Brain microvascular endothelial cell (primary cell): ENCODE measurements around the gene AIF1L.
"Not testable (repeated sequence)": the region's sequence is repeated elsewhere in the genome, so short reads cannot be mapped to it uniquely, and the experiment has no call there.

ENCODE experiments used
- DNase-seq: peaks from one replicate; pipeline ENCODE4 v3.0.0-alpha.2; 2020
- H3K27ac ChIP-seq: fragments of 250-450 bp; sonication (Bioruptor Pico); 2 replicates; pipeline ENCODE4 v1.5.1; 2020; ENCODE audit warnings: mild to moderate bottlenecking, moderate library complexity
- H3K27me3 ChIP-seq: fragments of 250-450 bp; sonication (Bioruptor Pico); replicated peaks from 2 replicates; pipeline ENCODE4 v1.5.1; 2020; ENCODE audit warnings: mild to moderate bottlenecking
- H3K36me3 ChIP-seq: fragments of 250-450 bp; sonication (Bioruptor Pico); replicated peaks from 2 replicates; pipeline ENCODE4 v1.5.1; 2020; ENCODE audit warnings: mild to moderate bottlenecking
- H3K4me3 ChIP-seq: 2 replicates; pipeline ENCODE4 v1.5.1; 2011; ENCODE audit warnings: low read depth, mild to moderate bottlenecking, control low read depth, low read length, moderate library complexity
- CTCF ChIP-seq: IDR thresholded peaks from 2 replicates; pipeline ENCODE4 v1.5.1; 2011; ENCODE audit warnings: low read depth, mild to moderate bottlenecking, moderate library complexity, low read length, control low read depth, inconsistent platforms; ENCODE audit errors: missing control alignments
- in situ Hi-C: cut with HindIII; loops from 2 replicates; pipeline ENCODE4 v1.10.0; 2017; ENCODE audit warnings: low sequenced_read_pairs, low pct_ligation_motif_present

AIF1L gene

GRCh38 chr9:131148966-131149687 lies 52.8 kb downstream of the AIF1L start:
- Histone ChIP-seq H3K27me3 (no peaks in the 10 kb centered on the region), H3K4me3 (no peak overlapping the region), H3K27ac (no peak overlapping the region), H3K36me3 (peaks cover 80% of the 10 kb centered on the region)
- no peak for TF ChIP-seq CTCF
- DNase-seq: no peak
- in situ Hi-C loops: no loop called here

GRCh38 chr9:131149688-131150053 lies 53.3 kb downstream of the AIF1L start:
- in situ Hi-C loops: no loop called here

GRCh38 chr9:131153595-131153994 lies 57.3 kb downstream of the AIF1L start:
- Histone ChIP-seq H3K4me3 (no peak overlapping the region), H3K36me3 (peaks cover 61% of the 10 kb centered on the region), H3K27me3 (no peaks in the 10 kb centered on the region), H3K27ac (peak overlapping the region; percentile 16)
- no peak for TF ChIP-seq CTCF
- no peak for DNase-seq
- in situ Hi-C loops: no loop called here

More at GRCh38 chr9:131149688-131150053, 53.3 kb downstream of the AIF1L start:
- H3K27me3 ChIP-seq: no peaks in the 10 kb centered on the region
- no peak for TF ChIP-seq CTCF
- no peak overlapping the region for H3K27ac ChIP-seq
- H3K4me3 ChIP-seq: no peak overlapping the region
- peaks cover 82% of the 10 kb centered on the region for H3K36me3 ChIP-seq
- DNase-seq: no peak

GRCh38 chr9:131158673-131159072 lies 62.3 kb downstream of the AIF1L start:
- H3K27me3 ChIP-seq, H3K4me3 ChIP-seq, in situ Hi-C loops, DNase-seq: not testable (repeated sequence)
- H3K27ac ChIP-seq: peak overlapping the region; percentile 8
- peaks cover 61% of the 10 kb centered on the region for H3K36me3 ChIP-seq

GRCh38 chr9:131160416-131161112 lies 64.2 kb downstream of the AIF1L start:
- H3K36me3 ChIP-seq: peaks cover 55% of the 10 kb centered on the region
- H3K27ac ChIP-seq: no peak overlapping the region
- H3K27me3 ChIP-seq: no peaks in the 10 kb centered on the region
- in situ Hi-C loops: no loop called here
- TF ChIP-seq CTCF: no peak
- no peak overlapping the region for H3K4me3 ChIP-seq
- DNase-seq: no peak

- H3K4me3 ChIP-seq: no peak overlapping the region
- in situ Hi-C loops: no loop called here
- H3K36me3 ChIP-seq: peaks cover 57% of the 10 kb centered on the region
- H3K27ac ChIP-seq: no peak overlapping the region
- no peak for TF ChIP-seq CTCF
- H3K27me3 ChIP-seq: no peaks in the 10 kb centered on the region
- DNase-seq: no peak
Measured at GRCh38 chr9:131161585-131161984, 65.3 kb downstream of the AIF1L start.
